HG02763 (cell line): Measurements from ENCODE around the gene CFAP68.
A peak's percentile ranks its signal among the peaks of the same experiment; 100 is the strongest.

ENCODE experiments used
- ATAC-seq: cut with Tn5 transposase; IDR thresholded peaks from one replicate; pipeline ENCODE4 v1.9.1; 2021; ENCODE audit warnings: mild to moderate bottlenecking, moderate library complexity; ENCODE audit not compliant: unreplicated experiment

The CFAP68 gene

GRCh38 chr11:111878849-111879636 is at the start of gene CFAP68, which contains the start of gene FDXACB1:
Gene CFAP68, plus strand, starts transcription at chr11:111879541. Its CDS starts 20 bp downstream, at chr11:111879561.
Gene FDXACB1, minus strand, starts transcription at chr11:111879165. Its CDS starts 33 bp downstream, at chr11:111879132.
- ATAC-seq, result peak; percentile 91

- ATAC-seq, result no peak
Observed at GRCh38 chr11:111833524-111833923, 45.8 kb upstream of the CFAP68 start.

- no peak for ATAC-seq
Observed at GRCh38 chr11:111834432-111835163, 44.7 kb upstream of the CFAP68 start.

GRCh38 chr11:111835665-111836064 is 43.7 kb upstream of the CFAP68 start:
- no peak for ATAC-seq

GRCh38 chr11:111836162-111836561 is 43.2 kb upstream of the CFAP68 start:
- no peak for ATAC-seq

GRCh38 chr11:111836721-111837120 is 42.6 kb upstream of the CFAP68 start:
- ATAC-seq, result peak; percentile 51

GRCh38 chr11:111837366-111837891 is 41.9 kb upstream of the CFAP68 start:
- no peak for ATAC-seq

- ATAC-seq, result no peak
Observed at GRCh38 chr11:111838054-111838453, 41.3 kb upstream of the CFAP68 start.

GRCh38 chr11:111840143-111840542 is 39.2 kb upstream of the CFAP68 start:
- no peak for ATAC-seq

- no peak for ATAC-seq
Observed at GRCh38 chr11:111841370-111842053, 37.8 kb upstream of the CFAP68 start.

- no peak for ATAC-seq
Observed at GRCh38 chr11:111843661-111844060, 35.7 kb upstream of the CFAP68 start.

- ATAC-seq, result no peak
Observed at GRCh38 chr11:111845276-111846028, 33.9 kb upstream of the CFAP68 start.

GRCh38 chr11:111846063-111846462 is 33.3 kb upstream of the CFAP68 start:
- no peak for ATAC-seq

- no peak for ATAC-seq
Observed at GRCh38 chr11:111846636-111847035, 32.7 kb upstream of the CFAP68 start.

GRCh38 chr11:111849631-111850030 is 29.7 kb upstream of the CFAP68 start:
- ATAC-seq, result no peak

- no peak for ATAC-seq
Observed at GRCh38 chr11:111851067-111851466, 28.3 kb upstream of the CFAP68 start.

- ATAC-seq, result no peak
Observed at GRCh38 chr11:111851636-111852035, 27.7 kb upstream of the CFAP68 start.

- ATAC-seq, result no peak
Observed at GRCh38 chr11:111852103-111852502, 27.2 kb upstream of the CFAP68 start.

- no peak for ATAC-seq
Observed at GRCh38 chr11:111855506-111855905, 23.8 kb upstream of the CFAP68 start.

GRCh38 chr11:111860257-111860656 is 19.1 kb upstream of the CFAP68 start:
- no peak for ATAC-seq
